Measurements from ENCODE around the gene CD84.

GRCh38 chr1:160608941-160609340, 29.6 kb upstream of the CD84 start:
- no peak for TF ChIP-seq GATA2 (IDR thresholded peaks at IDR 0.05; ENCODE audit: low read depth, low read length)
- no peak for TF ChIP-seq GATA3 (IDR thresholded peaks at IDR 0.05; ENCODE audit: low read depth, low read length)
